Measurements from ENCODE around the gene GCM1. TPM values are rescaled to one million over a fixed set of nuclear protein-coding genes. Genes with fewer than 3 reads are reported as not detected.

The GCM1 gene
- total RNA-seq, 4 donors from 2014 or later, result not detected

DNA sequence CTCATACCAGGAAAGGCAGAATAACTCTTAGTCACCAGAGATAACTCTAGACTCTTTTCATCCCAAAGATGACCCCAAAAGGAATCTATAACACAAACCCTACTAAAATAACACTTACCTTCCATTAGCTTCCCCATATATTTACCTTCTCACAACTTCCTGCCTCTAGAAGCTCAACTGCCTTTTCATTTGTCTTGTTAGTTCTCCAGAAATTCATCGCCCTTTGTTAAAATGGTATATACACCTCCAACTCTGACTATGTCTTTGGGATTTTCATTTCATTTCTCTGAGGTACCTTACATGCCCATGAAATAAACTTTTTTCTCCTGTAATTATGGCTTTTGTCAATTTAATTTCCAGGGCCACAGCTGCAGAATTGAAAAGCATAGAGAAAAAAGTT lies 33.5 kb downstream of the GCM1 start:
- H3K36me3 ChIP-seq, result no peaks in the 10 kb centered on the region
- TF ChIP-seq POLR2A (IDR thresholded peaks at IDR 0.05), result no peak
- TF ChIP-seq, protein P1, sequence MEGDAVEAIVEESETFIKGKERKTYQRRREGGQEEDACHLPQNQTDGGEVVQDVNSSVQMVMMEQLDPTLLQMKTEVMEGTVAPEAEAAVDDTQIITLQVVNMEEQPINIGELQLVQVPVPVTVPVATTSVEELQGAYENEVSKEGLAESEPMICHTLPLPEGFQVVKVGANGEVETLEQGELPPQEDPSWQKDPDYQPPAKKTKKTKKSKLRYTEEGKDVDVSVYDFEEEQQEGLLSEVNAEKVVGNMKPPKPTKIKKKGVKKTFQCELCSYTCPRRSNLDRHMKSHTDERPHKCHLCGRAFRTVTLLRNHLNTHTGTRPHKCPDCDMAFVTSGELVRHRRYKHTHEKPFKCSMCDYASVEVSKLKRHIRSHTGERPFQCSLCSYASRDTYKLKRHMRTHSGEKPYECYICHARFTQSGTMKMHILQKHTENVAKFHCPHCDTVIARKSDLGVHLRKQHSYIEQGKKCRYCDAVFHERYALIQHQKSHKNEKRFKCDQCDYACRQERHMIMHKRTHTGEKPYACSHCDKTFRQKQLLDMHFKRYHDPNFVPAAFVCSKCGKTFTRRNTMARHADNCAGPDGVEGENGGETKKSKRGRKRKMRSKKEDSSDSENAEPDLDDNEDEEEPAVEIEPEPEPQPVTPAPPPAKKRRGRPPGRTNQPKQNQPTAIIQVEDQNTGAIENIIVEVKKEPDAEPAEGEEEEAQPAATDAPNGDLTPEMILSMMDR (IDR thresholded peaks at IDR 0.05), result no peak
- H3K4me3 ChIP-seq, result no peak overlapping the region
- H3K4me1 ChIP-seq, result no peaks in the 10 kb centered on the region
- H3K27ac ChIP-seq, result no peak overlapping the region
- DNase-seq, result no peak
- no peaks in the 10 kb centered on the region for H3K9me3 ChIP-seq
- H3K27me3 ChIP-seq, result no peaks in the 10 kb centered on the region
- intact Hi-C loops (cut with DNase I; ENCODE audit: low total_unique reads), result no loop called here

DNA sequence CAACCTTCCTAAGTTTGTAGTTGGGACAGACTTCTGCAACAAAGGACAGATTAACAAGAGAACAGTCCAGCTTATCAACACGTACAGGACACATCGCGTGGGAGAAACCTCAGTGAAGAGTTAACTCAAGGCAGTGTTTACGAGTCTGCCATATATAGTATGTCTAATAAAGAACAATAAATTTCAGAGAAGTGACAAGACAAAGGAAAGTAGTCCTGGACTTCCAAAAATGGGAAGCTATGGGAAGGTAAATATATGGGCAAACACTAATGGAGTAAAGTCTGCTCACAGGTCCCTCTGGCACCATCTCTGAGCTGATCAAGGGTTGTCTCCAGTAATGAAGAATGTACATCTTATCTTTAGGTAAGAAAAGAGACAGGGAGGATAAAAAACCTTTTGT lies 34.9 kb downstream of the GCM1 start:
- Histone ChIP-seq H3K27me3 (no peaks in the 10 kb centered on the region), H3K4me1 (no peaks in the 10 kb centered on the region), H3K36me3 (no peaks in the 10 kb centered on the region), H3K4me3 (no peak overlapping the region), H3K27ac (no peak overlapping the region), H3K9me3 (no peaks in the 10 kb centered on the region)
- DNase-seq, result no peak
- no peak for TF ChIP-seq POLR2A (IDR thresholded peaks at IDR 0.05)
- TF ChIP-seq, protein P1 (IDR thresholded peaks at IDR 0.05), result no peak
- intact Hi-C loops (cut with DNase I; ENCODE audit: low total_unique reads), result no loop called here

DNA sequence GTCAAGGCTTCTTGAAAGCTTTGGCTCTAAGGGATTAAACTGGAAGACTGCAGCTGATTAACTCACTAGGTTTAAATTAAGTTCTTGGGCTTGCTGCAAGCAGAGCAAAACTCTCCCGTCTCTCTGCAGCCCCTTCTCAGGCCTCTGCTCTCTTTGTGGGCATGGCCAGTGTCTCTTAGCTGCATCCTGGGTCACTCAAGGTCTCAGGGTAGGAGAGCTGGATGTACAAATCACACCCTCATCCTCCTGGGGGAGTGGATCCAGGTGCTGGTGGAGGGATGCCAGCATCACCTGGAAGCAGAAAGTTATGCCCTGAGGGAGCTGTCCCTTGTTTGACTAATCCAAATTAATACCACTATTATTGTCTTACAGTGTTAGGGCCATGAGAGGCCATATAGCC lies 35.8 kb downstream of the GCM1 start:
- TF ChIP-seq, protein P1 (IDR thresholded peaks at IDR 0.05), result no peak
- no peak for TF ChIP-seq POLR2A (IDR thresholded peaks at IDR 0.05)
- no peaks in the 10 kb centered on the region for H3K4me1 ChIP-seq
- intact Hi-C loops (cut with DNase I; ENCODE audit: low total_unique reads), result no loop called here
- no peaks in the 10 kb centered on the region for H3K36me3 ChIP-seq
- H3K27me3 ChIP-seq, result no peaks in the 10 kb centered on the region
- H3K9me3 ChIP-seq, result no peaks in the 10 kb centered on the region
- no peak overlapping the region for H3K27ac ChIP-seq
- no peak overlapping the region for H3K4me3 ChIP-seq
- DNase-seq, result no peak

DNA sequence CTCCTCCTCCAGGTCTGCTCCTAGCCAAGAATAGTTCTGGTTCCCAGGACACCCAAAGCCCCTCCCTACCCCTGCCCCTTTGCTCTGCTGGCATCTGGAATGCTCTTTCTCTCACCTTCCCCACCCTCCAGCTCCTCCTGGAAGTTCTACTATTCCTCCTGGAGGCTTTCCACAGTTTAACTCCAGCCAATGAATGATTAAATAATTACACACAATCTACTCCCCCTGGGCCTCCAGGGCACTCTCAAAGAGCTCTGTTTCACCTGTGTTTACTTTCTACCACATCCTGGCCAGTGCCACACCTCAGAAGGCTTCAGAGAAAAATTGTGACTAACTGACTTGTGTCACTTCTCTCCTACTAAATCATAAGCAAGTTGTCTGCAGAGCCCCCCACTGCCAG lies 36.2 kb downstream of the GCM1 start:
- Histone ChIP-seq H3K27ac (no peak overlapping the region), H3K9me3 (no peaks in the 10 kb centered on the region), H3K4me3 (no peak overlapping the region), H3K27me3 (no peaks in the 10 kb centered on the region), H3K36me3 (no peaks in the 10 kb centered on the region), H3K4me1 (no peaks in the 10 kb centered on the region)
- intact Hi-C loops (cut with DNase I; ENCODE audit: low total_unique reads), result no loop called here
- no peak for TF ChIP-seq POLR2A (IDR thresholded peaks at IDR 0.05)
- TF ChIP-seq, protein P1 (IDR thresholded peaks at IDR 0.05), result no peak
- DNase-seq, result no peak

DNA sequence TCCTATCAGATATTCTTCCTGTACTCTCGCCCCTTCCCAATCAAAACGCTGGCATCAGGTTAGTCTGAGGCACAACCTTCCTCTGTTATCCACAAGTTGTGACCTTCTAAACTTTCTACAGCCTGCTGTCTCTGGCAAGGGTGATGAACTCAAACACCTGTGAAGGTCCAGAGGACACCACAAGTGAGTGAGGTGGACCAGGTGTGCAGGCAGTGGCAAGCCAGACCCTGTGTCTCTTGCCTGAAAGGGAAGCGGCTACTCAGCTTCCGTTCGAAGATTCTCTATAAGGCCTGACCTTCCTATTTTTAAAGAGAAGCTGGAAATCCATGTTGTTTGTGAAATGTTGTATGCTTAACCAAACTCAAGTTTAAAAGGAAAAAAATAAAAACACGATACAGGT lies 36.8 kb downstream of the GCM1 start:
- no peak overlapping the region for H3K4me3 ChIP-seq
- TF ChIP-seq POLR2A (IDR thresholded peaks at IDR 0.05), result no peak
- TF ChIP-seq, protein P1 (IDR thresholded peaks at IDR 0.05), result no peak
- intact Hi-C loops (cut with DNase I; ENCODE audit: low total_unique reads), result no loop called here
- H3K27ac ChIP-seq, result no peak overlapping the region
- no peak for DNase-seq
- H3K27me3 ChIP-seq, result no peaks in the 10 kb centered on the region
- no peaks in the 10 kb centered on the region for H3K4me1 ChIP-seq
- H3K36me3 ChIP-seq, result no peaks in the 10 kb centered on the region
- no peaks in the 10 kb centered on the region for H3K9me3 ChIP-seq

Measured in uterus (tissue), 4 donors.